ENCODE results near the gene DCC. TPM values are rescaled to one million over a fixed set of nuclear protein-coding genes. Genes with fewer than 3 reads are reported as not detected.

The DCC gene
- total RNA-seq, 1 experiment from 2014 or later = not detected

DNA sequence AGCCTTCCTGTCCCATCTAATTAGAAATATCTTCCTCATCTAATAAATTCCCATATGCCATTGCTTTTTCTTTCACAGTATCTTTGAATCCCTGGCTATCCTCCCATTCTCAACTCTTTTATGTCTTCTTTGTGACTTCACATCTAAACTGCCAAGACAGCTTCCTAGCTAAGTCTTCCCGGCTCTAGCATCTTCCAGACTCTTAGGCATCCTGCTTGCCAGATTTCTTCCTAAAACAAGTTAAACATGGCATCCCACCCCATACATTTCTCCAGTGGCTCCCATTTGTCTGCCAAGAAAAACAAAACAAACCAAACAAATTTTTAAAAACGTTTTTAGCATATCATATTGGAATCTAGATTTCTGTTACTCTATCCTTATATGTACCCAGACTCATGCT, 1132.5 kb downstream of the DCC start:
- Mint-ChIP-seq H3K27ac (ENCODE audit: low read depth, unreplicated experiment) (no peak overlapping the region), H3K4me3 (ENCODE audit: unreplicated experiment) (no peak overlapping the region), H3K27me3 (ENCODE audit: insufficient read depth, unreplicated experiment) (no peaks in the 10 kb centered on the region), H3K36me3 (ENCODE audit: insufficient read depth, unreplicated experiment) (no peaks in the 10 kb centered on the region), H3K9me3 (ENCODE audit: unreplicated experiment) (peaks cover 19% of the 10 kb centered on the region), H3K4me1 (ENCODE audit: insufficient read depth, unreplicated experiment) (no peaks in the 10 kb centered on the region)
- POLR2A ChIA-PET = no interaction called here
- TF ChIP-seq, protein P1, sequence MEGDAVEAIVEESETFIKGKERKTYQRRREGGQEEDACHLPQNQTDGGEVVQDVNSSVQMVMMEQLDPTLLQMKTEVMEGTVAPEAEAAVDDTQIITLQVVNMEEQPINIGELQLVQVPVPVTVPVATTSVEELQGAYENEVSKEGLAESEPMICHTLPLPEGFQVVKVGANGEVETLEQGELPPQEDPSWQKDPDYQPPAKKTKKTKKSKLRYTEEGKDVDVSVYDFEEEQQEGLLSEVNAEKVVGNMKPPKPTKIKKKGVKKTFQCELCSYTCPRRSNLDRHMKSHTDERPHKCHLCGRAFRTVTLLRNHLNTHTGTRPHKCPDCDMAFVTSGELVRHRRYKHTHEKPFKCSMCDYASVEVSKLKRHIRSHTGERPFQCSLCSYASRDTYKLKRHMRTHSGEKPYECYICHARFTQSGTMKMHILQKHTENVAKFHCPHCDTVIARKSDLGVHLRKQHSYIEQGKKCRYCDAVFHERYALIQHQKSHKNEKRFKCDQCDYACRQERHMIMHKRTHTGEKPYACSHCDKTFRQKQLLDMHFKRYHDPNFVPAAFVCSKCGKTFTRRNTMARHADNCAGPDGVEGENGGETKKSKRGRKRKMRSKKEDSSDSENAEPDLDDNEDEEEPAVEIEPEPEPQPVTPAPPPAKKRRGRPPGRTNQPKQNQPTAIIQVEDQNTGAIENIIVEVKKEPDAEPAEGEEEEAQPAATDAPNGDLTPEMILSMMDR (IDR thresholded peaks at IDR 0.05; ENCODE audit: unreplicated experiment) = no peak
- intact Hi-C loops (cut with micrococcal nuclease) = no loop called here
- DNase-seq (ENCODE audit: unreplicated experiment) = no peak
- no TSS peak for BruUV-seq (replicated peaks)
- CTCF ChIA-PET = no interaction called here

DNA sequence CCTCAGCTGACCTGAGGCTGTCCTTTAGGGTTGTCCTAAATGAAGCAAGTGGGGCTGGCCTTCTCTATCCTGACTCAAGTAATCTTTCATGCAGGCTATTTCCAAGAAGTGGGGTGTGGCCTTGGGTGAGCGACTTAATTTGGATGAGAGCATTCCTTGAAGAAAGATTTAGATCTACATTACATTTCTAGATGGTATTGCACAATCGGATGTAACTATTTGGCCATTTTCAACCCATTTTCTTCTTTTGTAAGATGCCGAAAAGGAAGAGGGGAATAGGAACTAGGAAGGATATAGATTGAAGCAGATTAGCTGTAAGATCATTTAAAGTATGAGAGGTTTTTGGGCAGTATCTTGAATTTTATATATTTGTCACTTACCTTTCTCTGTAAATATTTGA, 1138.2 kb downstream of the DCC start:
- intact Hi-C loops (cut with micrococcal nuclease) = no loop called here
- TF ChIP-seq, protein P1 (IDR thresholded peaks at IDR 0.05; ENCODE audit: unreplicated experiment) = no peak
- Mint-ChIP-seq H3K9me3 (ENCODE audit: unreplicated experiment) (peaks cover 17% of the 10 kb centered on the region), H3K4me1 (ENCODE audit: insufficient read depth, unreplicated experiment) (no peaks in the 10 kb centered on the region), H3K27me3 (ENCODE audit: insufficient read depth, unreplicated experiment) (no peaks in the 10 kb centered on the region), H3K27ac (ENCODE audit: low read depth, unreplicated experiment) (no peak overlapping the region), H3K36me3 (ENCODE audit: insufficient read depth, unreplicated experiment) (no peaks in the 10 kb centered on the region), H3K4me3 (ENCODE audit: unreplicated experiment) (no peak overlapping the region)
- DNase-seq (ENCODE audit: unreplicated experiment) = no peak
- POLR2A ChIA-PET = no interaction called here
- BruUV-seq (replicated peaks) = no TSS peak
- CTCF ChIA-PET = interaction anchor here (0.6 kb wide), 1 partner anchor 158 kb away, joined by 3 read pairs; no protein-coding TSS in a partner anchor

DNA sequence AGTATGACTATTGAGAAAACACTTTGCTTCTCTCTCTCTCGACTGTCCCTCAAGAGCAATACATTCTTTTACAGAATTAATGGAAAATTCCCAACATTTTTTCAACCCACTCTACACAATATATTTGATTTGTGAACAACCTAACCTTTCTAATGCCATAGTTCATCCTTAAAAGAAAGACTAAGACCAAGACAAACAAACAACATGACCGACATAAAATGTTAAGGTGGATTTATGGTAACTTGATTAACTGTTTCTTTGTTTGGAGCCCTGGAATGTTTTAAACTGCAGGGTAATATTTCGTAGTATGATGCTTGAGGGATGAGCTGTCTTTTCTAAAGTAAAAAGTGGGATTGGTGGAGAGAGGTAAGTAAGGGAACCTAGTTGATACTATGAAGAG, 1146.3 kb downstream of the DCC start:
- intact Hi-C loops (cut with micrococcal nuclease) = no loop called here
- no TSS peak for BruUV-seq (replicated peaks)
- TF ChIP-seq, protein P1 (IDR thresholded peaks at IDR 0.05; ENCODE audit: unreplicated experiment) = no peak
- CTCF ChIA-PET = no interaction called here
- peaks cover 7% of the 10 kb centered on the region for H3K9me3 Mint-ChIP-seq (ENCODE audit: unreplicated experiment)
- no peaks in the 10 kb centered on the region for H3K36me3 Mint-ChIP-seq (ENCODE audit: insufficient read depth, unreplicated experiment)
- no peaks in the 10 kb centered on the region for H3K27me3 Mint-ChIP-seq (ENCODE audit: insufficient read depth, unreplicated experiment)
- no peak for DNase-seq (ENCODE audit: unreplicated experiment)
- H3K27ac Mint-ChIP-seq (ENCODE audit: low read depth, unreplicated experiment) = no peak overlapping the region
- no peak overlapping the region for H3K4me3 Mint-ChIP-seq (ENCODE audit: unreplicated experiment)
- no peaks in the 10 kb centered on the region for H3K4me1 Mint-ChIP-seq (ENCODE audit: insufficient read depth, unreplicated experiment)
- POLR2A ChIA-PET = interaction anchor here (1.2 kb wide), 1 partner anchor 23 kb away, joined by 3 read pairs; no protein-coding TSS in a partner anchor

GRCh38 chr18:53489266-53489665, 1149.3 kb downstream of the DCC start:
- BruUV-seq (replicated peaks) = no TSS peak
- H3K9me3 Mint-ChIP-seq (ENCODE audit: unreplicated experiment) = peaks cover 17% of the 10 kb centered on the region

More at GRCh38 chr18:53489266-53489665, 1149.3 kb downstream of the DCC start:
- intact Hi-C loops (cut with micrococcal nuclease) = no loop called here
- CTCF ChIA-PET = interaction anchor here (0.8 kb wide), 1 partner anchor 240 kb away, joined by 3 read pairs; no protein-coding TSS in a partner anchor
- POLR2A ChIA-PET = interaction anchor here (0.7 kb wide), 1 partner anchor 445 kb away, joined by 3 read pairs; no protein-coding TSS in a partner anchor
- TF ChIP-seq, protein P1 (IDR thresholded peaks at IDR 0.05; ENCODE audit: unreplicated experiment) = no peak
- H3K27me3 Mint-ChIP-seq (ENCODE audit: insufficient read depth, unreplicated experiment) = no peaks in the 10 kb centered on the region
- no peak overlapping the region for H3K27ac Mint-ChIP-seq (ENCODE audit: low read depth, unreplicated experiment)
- no peaks in the 10 kb centered on the region for H3K4me1 Mint-ChIP-seq (ENCODE audit: insufficient read depth, unreplicated experiment)
- no peak overlapping the region for H3K4me3 Mint-ChIP-seq (ENCODE audit: unreplicated experiment)
- H3K36me3 Mint-ChIP-seq (ENCODE audit: insufficient read depth, unreplicated experiment) = no peaks in the 10 kb centered on the region
- DNase-seq (ENCODE audit: unreplicated experiment) = no peak

All from MCF 10A (cell line).